Endometrial microvascular endothelial cells (primary cell): ENCODE results near the gene C2orf76. TPM values are rescaled to one million over a fixed set of nuclear protein-coding genes. Genes with fewer than 3 reads are reported as not detected.
"Not testable (repeated sequence)": the region's sequence is repeated elsewhere in the genome, so short reads cannot be mapped to it uniquely, and the experiment has no call there.

Experiments used
- in situ Hi-C: cut with HindIII; loops from 2 replicates; pipeline ENCODE4 v1.10.0; 2017; ENCODE audit warnings: low sequenced_read_pairs, low pct_unique_long_range_greater_than_20kb; ENCODE audit errors: inconsistent ontology term
- total RNA-seq: library from RNA; depleted of rRNA; stranded (reverse); fragments of >200 nt; gene quantifications from one replicate; pipeline ENCODE4 v1.2.3, GENCODE V29; 2015; ENCODE audit errors: inconsistent ontology term

Gene C2orf76
- 11.4 TPM for total RNA-seq

DNA sequence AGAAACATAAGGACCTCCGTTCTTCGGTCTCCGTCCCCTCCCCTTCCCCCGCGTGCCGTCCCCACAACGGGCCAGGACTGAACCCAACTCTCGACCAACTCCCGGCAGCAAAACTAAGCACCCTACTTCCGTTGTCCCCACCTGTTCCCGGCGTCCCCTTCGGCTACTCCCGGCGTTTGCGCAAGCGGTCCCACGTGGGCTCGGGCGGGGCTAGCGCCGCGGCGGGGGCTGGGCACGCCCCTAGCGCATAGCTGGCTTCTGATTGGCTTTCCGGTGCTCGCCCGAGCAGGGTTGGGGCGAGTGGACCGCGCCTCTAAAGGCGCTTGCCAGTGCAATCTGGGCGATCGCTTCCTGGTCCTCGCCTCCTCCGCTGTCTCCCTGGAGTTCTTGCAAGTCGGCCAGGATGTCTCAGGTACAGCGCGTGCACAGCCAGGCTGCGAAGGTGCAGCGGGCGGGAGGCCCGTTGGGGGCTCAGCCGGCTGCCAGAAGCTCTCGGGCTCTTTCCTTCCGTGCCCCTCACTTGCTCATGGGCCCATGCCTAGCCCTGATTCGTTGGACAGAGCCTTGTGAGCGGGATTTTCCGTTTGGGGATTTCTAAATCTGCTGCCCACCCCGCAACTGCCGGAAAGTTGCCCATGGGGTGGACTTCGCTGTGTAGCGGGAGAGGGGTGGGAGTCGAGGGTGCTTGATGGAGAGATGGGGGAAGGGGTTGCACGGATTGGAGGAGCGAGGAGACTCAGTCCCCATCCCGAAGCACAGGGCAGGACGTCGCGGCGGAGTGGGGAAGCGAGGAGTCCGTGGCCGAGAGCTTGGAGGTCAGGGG is at the start of gene C2orf76, which contains the start of gene DBI:
Gene C2orf76, minus strand, starts transcription at position 186 of the 823 bp plus-strand sequence. CDS start 26,875 bp downstream, outside the sequence.
Gene DBI, plus strand, starts transcription at position 329 of the 823 bp plus-strand sequence. Its CDS starts 75 bp downstream, at position 404.
- in situ Hi-C loops, result no loop called here

GRCh38 chr2:119415630-119416029 is 49.0 kb upstream of the C2orf76 start:
- in situ Hi-C loops, result loop anchor here (10.0 kb wide), 1 partner anchor 59 kb away; no protein-coding TSS in a partner anchor

- in situ Hi-C loops, result loop anchor here (10.0 kb wide), 1 partner anchor 60 kb away; no protein-coding TSS in a partner anchor
Measured at GRCh38 chr2:119414894-119415293, 48.3 kb upstream of the C2orf76 start.

DNA sequence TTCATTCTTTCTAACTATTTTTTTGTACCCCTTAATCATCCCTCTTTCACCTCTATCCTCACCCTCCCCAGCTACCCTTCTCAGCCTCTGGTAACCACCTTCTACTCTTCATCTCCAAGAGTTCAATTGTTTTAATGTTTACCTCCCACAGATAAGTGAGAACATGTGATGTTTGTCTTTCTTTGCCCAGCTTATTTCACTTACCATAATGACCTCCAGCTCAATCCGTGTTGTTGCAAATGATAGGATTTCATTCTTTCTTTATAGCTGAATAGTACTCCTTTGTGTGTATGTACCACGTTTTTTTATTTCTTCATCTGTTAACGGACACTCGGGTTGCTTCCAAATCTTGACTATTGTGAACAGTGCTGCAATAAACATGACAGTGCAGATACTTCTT is 42.9 kb upstream of the C2orf76 start:
- in situ Hi-C loops, result no loop called here

DNA sequence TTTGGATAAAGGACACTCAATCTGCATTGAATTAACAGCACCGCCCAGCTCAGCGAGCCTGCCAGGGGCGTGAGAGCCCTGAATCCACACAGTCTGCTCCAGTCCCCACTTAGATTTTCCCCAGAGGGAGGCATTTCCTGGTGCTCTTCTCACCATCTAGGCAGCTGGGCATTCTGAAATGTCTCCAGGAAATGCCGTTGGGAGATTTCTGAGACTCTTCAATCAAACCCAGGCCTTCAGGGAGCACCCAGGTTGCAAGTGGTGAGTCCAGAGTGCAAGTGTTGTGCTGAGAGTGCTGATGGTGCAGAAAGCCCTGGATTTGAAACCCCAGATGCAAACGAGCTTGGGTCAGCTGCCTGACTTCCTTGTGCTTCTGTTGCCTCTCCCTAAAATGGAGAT is 41.6 kb upstream of the C2orf76 start:
- in situ Hi-C loops, result no loop called here

DNA sequence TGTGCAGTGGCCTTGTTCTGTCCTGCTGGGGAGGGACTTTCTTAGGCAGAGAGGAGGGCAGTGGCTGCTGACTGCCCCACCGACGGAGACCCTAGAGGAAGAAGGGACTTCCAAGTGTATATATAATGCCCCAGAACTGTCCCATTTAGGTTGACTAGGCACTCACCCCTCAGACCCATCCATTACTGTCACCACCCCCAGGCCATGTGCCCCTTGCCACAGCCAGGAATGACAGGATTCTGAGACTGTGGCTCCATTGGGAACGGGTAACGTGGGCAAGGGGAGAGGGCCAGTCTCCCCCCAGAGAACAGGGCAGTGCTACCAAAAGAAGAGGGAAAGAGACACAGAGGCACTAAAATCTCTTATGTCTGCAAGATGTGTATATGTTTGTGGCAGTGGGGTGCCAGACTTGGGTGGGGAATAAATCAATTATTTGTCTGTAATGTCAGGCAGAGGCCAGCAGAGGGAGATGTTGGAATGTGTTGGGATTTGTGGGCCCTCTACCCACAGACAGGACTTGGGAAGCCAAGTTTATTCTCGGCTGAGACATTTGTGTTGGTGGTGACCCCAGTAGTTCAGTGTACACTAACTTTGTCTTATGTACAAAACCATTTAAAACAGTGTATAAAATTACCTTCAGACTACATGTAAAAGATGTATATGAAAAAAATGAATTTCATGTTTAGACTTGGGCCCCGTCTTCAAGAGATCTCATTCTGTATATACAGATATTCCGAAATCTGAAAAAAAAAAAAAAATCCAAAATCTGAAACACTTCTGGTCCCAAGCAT is 41.0 kb upstream of the C2orf76 start:
- in situ Hi-C loops, result no loop called here

DNA sequence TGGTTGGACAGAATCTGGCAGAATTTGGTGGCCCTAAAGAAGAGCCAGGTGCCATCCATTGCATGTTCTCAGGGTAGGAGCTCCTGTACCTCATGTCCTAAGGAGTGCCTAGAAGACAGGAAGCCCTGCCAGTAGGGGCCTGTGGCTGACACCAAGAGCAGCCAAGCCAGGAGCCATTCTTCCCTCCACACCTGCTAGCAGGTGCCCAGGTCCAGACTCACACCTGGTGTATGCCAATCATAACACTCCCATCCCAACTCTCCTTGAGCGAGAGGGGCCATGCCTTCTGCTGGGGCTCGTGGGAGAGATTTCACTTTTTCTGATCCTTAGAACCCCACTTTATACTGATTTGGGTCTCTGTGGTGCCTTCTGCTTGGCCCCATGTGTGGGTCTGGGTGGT is 38.5 kb upstream of the C2orf76 start:
- in situ Hi-C loops, result no loop called here

- in situ Hi-C loops, result not testable (repeated sequence)
Measured at GRCh38 chr2:119403618-119404017, 37.0 kb upstream of the C2orf76 start.

DNA sequence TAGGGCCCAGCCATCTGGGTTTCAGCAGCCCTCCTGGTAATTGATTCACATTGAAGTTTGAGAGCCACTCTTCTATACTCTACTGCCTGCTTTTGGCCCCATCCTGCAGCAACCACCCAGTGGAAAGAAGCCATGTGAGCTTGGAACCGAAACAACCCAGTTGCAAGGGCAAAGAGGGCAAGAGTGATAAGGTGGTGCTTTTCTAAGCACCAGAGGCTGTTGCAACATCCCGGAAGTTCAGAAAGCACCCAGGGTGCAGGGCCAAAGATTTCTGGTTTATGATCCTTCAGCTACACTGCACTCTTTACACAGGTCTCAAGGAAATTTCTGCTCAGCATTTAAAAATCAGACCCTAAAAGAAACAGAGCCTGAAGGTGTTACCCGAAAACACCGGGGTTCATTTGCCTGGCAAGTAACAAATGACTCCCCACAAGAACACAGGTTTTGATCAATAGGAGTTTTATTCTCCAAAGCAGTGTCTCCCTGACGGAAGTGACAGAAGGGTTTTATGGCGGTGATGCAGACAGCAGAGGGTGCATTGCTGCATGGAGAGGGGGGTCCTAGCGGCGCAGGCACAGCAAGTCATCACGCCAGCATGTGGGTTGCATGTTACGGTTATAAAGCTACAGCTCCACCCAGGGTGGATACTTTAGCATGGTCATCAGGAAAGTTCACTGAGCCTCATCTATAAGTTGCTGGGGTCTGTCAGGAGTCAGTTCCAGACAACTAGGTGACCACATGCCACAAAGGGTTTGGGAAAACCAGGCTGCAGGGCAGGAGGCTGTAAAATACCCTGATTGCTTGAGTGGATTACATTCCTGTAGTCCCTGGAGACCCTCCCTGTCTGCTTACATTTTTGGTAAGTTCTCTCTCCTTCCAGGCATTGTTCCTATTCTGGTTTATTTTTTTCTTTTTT is 36.3 kb upstream of the C2orf76 start:
- in situ Hi-C loops, result no loop called here

GRCh38 chr2:119402106-119402505 is 35.5 kb upstream of the C2orf76 start:
- in situ Hi-C loops, result no loop called here

GRCh38 chr2:119397196-119397595 is 30.6 kb upstream of the C2orf76 start:
- in situ Hi-C loops, result no loop called here

- in situ Hi-C loops, result no loop called here
Measured at GRCh38 chr2:119393971-119394748, 27.5 kb upstream of the C2orf76 start.

DNA sequence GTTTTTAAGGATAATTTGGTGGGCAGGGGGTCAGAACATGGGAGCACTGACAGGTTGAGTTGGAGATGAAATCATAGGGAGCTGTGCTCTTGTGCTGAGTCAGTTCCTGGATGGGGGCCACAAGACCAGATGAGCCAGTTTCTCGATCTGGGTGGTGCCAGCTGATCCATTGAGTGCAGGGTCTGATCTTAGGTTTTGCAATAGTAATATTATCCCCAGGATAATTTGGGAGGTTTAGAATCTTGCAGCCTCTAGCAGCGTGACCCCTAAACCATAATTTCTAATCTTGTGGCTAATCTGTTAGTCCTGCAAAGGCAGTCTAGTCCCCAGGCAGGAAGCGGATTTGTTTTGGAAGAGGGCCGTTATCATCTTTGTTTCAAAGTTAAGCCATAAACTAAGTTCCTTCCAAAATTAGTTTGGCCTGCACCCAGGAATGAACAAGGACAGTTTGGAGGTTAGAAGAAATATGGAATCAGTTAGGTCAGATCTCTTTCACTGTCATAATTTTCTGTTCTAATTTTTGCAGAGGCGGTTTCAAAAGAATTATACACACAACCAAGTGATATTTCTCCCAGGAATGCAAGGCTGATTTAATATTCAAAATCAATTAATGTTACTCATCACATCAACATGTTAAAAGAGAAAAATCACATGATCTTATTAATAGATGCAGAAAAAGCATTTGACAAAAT is 23.1 kb upstream of the C2orf76 start:
- in situ Hi-C loops, result no loop called here

- in situ Hi-C loops, result no loop called here
Measured at GRCh38 chr2:119387381-119388129, 20.9 kb upstream of the C2orf76 start.

DNA sequence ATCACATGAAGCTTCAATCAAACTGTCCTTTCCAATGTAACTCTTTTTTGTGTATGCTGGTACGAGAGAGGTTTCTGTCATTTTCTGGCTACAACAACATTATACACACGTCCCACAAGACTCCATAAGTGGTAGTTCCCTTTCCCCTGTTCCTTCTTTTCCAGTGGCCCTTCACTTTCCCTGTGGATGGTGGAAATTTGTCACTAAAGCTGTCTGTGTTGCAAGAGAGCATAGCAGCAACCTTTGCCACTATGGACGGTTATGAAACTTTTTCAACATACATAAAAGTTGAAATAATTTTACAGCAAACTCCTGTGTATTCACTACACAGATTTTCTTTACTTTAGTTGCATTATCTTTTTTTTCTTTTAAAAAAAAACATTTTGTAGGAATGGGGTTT is 18.8 kb upstream of the C2orf76 start:
- in situ Hi-C loops, result no loop called here

DNA sequence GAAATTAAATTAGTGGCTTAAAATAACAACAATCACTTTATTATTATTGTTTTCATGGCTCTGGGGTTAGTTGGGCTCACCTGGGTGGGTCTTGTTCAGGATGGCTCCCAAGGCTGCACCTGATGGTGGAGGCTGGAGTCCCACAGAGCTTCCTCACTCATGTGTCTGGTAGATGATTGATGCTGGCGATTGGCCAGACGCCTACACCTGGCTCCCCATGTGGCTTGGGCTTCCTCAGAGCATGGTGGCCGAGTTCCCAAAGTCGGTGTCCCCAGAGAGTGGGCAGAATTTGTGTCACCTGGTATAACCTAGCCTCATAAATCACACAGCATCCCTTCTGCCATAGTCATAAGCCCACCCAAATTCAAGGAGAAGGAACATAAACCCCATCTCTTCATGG is 18.3 kb upstream of the C2orf76 start:
- in situ Hi-C loops, result no loop called here
